GM10266 (cell line): Measurements from ENCODE around the gene SH2D2A.

ENCODE experiments used
- DNase-seq: peaks from one replicate; pipeline ENCODE4 v3.0.0; 2012; ENCODE audit errors: extremely low spot score
- CTCF ChIP-seq: IDR thresholded peaks from 2 replicates; pipeline ENCODE4 v1.5.1; 2012; ENCODE audit warnings: mild to moderate bottlenecking, low read depth; ENCODE audit not compliant: control insufficient read depth, insufficient read depth; ENCODE audit errors: missing control alignments

The SH2D2A gene

GRCh38 chr1:156794506-156795373 is 21.9 kb downstream of the SH2D2A start:
- no peak for TF ChIP-seq CTCF
- DNase-seq = no peak

- no peak for DNase-seq
- TF ChIP-seq CTCF = no peak
Observed at GRCh38 chr1:156789621-156790318, 26.9 kb downstream of the SH2D2A start.

- TF ChIP-seq CTCF = no peak
- DNase-seq = no peak
Observed at GRCh38 chr1:156788136-156788535, 28.5 kb downstream of the SH2D2A start.

- TF ChIP-seq CTCF = no peak
- no peak for DNase-seq
Observed at GRCh38 chr1:156786640-156787039, 30.0 kb downstream of the SH2D2A start.

GRCh38 chr1:156785458-156785857 is 31.2 kb downstream of the SH2D2A start:
- TF ChIP-seq CTCF = no peak
- DNase-seq = no peak

GRCh38 chr1:156781585-156782186 is 35.0 kb downstream of the SH2D2A start:
- DNase-seq = no peak
- TF ChIP-seq CTCF = no peak
